ENCODE measurements around the gene MREG.
"Not testable (repeated sequence)": the region's sequence is repeated elsewhere in the genome, so short reads cannot be mapped to it uniquely, and the experiment has no call there.

The MREG gene

GRCh38 chr2:216014006-216014405 lies 655 bp upstream of the MREG start:
- Histone ChIP-seq H3K4me3 (replicated peaks; ENCODE audit: low read depth, low read length) (no peak overlapping the region), H3K36me3 (ENCODE audit: control insufficient read depth, insufficient read depth, low read length) (no peaks in the 10 kb centered on the region; the same call in 1 of the 2 replicates), H3K27me3 (replicated peaks; ENCODE audit: control insufficient read depth, insufficient read depth, low read length) (no peaks in the 10 kb centered on the region)
- TF ChIP-seq, protein P1, sequence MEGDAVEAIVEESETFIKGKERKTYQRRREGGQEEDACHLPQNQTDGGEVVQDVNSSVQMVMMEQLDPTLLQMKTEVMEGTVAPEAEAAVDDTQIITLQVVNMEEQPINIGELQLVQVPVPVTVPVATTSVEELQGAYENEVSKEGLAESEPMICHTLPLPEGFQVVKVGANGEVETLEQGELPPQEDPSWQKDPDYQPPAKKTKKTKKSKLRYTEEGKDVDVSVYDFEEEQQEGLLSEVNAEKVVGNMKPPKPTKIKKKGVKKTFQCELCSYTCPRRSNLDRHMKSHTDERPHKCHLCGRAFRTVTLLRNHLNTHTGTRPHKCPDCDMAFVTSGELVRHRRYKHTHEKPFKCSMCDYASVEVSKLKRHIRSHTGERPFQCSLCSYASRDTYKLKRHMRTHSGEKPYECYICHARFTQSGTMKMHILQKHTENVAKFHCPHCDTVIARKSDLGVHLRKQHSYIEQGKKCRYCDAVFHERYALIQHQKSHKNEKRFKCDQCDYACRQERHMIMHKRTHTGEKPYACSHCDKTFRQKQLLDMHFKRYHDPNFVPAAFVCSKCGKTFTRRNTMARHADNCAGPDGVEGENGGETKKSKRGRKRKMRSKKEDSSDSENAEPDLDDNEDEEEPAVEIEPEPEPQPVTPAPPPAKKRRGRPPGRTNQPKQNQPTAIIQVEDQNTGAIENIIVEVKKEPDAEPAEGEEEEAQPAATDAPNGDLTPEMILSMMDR (IDR thresholded peaks at IDR 0.05; ENCODE audit: insufficient read depth, low read length, poor library complexity, severe bottlenecking): no peak
- DNase-seq (ENCODE audit: extremely low read depth, insufficient read length): no peak

DNA sequence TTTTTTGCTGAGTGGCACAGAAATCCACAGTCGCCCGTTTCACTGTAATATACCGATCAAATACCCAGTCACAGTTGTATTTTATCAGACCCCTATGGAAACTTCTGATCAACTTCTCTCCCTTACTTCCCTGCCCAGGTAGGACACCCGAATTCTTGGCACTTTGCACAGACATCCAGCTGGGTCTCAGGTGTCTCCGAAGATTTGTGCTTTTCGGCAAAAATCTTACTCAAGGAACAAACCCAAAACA lies 596 bp downstream of the MREG start:
- Histone ChIP-seq H3K27me3 (replicated peaks; ENCODE audit: control insufficient read depth, insufficient read depth, low read length) (no peaks in the 10 kb centered on the region), H3K4me3 (replicated peaks; ENCODE audit: low read depth, low read length) (peak overlapping the region; percentile 98), H3K36me3 (ENCODE audit: control insufficient read depth, insufficient read depth, low read length) (no peaks in the 10 kb centered on the region; the same call in 1 of the 2 replicates)
- TF ChIP-seq, protein P1 (IDR thresholded peaks at IDR 0.05; ENCODE audit: insufficient read depth, low read length, poor library complexity, severe bottlenecking): no peak
- no peak for DNase-seq (ENCODE audit: extremely low read depth, insufficient read length)

- H3K4me3 ChIP-seq (replicated peaks; ENCODE audit: low read depth, low read length): peak overlapping the region; percentile 98
- no peaks in the 10 kb centered on the region for H3K27me3 ChIP-seq (replicated peaks; ENCODE audit: control insufficient read depth, insufficient read depth, low read length)
- no peaks in the 10 kb centered on the region; the same call in 1 of the 2 replicates for H3K36me3 ChIP-seq (ENCODE audit: control insufficient read depth, insufficient read depth, low read length)
- TF ChIP-seq, protein P1 (IDR thresholded peaks at IDR 0.05; ENCODE audit: insufficient read depth, low read length, poor library complexity, severe bottlenecking): no peak
- no peak for DNase-seq (ENCODE audit: extremely low read depth, insufficient read length)
These were observed 1.1 kb downstream of the MREG start for GRCh38 chr2:216012133-216012829.

DNA sequence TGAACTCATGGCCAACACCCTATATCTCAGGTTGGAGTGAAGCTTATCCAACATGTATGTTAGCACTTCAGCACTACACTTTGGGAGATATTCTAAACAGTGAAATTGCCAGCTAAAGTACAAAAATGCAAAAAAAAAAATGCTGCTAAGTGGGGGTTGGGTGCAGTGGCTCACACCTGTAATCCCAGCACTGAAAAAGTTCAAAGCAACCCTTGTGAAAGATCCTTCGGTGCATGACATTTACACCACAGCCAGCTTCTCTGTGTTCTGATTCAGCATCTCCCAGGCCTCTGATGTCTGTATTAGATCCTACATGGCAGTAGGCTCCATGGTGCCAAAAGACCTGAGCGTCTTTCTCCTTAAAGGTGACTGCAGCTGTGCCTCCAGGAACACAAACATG lies 4.1 kb downstream of the MREG start:
- H3K4me3 ChIP-seq (replicated peaks; ENCODE audit: low read depth, low read length); H3K27me3 ChIP-seq (replicated peaks; ENCODE audit: control insufficient read depth, insufficient read depth, low read length); DNase-seq (ENCODE audit: extremely low read depth, insufficient read length); H3K36me3 ChIP-seq (ENCODE audit: control insufficient read depth, insufficient read depth, low read length): not testable (repeated sequence)

DNA sequence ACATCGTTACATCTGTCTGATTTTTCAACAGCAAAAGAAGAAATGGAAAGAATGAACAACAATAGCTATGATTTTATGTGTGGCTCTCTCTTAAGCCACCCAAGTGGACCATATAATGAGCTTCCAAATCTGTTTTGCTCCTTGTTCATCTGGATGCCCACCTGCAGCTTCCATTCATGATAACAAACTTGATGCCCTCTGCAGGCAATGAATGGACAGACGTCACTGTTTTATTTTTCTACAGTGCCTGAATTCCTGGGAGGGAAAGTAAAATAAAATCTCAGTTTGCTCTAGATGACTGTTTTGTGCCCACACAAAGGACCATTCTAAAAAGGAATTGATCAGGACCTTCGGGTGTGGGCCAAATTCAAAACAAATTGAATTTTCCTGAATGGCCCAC lies 5.0 kb downstream of the MREG start:
- Histone ChIP-seq H3K4me3 (replicated peaks; ENCODE audit: low read depth, low read length) (0 out of 2 replicates have a peak overlapping the region, but pooled peaks have one; percentile 11), H3K27me3 (replicated peaks; ENCODE audit: control insufficient read depth, insufficient read depth, low read length) (no peaks in the 10 kb centered on the region), H3K36me3 (ENCODE audit: control insufficient read depth, insufficient read depth, low read length) (no peaks in the 10 kb centered on the region; the same call in 1 of the 2 replicates)
- TF ChIP-seq, protein P1 (IDR thresholded peaks at IDR 0.05; ENCODE audit: insufficient read depth, low read length, poor library complexity, severe bottlenecking): peak; percentile 19
- no peak for DNase-seq (ENCODE audit: extremely low read depth, insufficient read length)

DNA sequence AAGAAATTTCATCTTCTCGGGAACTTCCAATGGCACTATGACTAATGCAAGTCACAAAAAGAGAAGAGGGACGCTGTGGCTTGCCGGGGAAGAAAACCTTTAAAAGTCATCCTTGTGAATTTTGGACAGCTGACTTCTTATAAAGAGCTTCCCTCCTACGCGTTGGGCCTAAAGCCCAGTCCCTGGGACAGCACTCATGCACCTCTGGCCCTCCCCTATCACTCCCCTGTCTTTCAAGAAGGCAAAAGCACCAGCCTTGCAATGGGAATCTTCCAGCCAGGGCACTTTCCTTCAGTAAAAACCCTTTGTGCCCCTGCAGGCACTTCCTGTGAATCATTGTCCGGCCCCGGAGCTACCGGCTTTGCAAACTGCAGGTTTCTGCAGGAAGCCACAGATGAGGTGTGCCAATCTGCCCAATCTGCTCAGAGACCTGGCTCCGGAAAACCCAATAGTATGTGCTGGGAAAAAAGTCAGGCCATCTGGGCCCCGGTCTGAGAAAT lies 7.1 kb downstream of the MREG start:
- H3K27me3 ChIP-seq (replicated peaks; ENCODE audit: control insufficient read depth, insufficient read depth, low read length): no peaks in the 10 kb centered on the region
- no peaks in the 10 kb centered on the region; the same call in 1 of the 2 replicates for H3K36me3 ChIP-seq (ENCODE audit: control insufficient read depth, insufficient read depth, low read length)
- peak overlapping the region; percentile 31 for H3K4me3 ChIP-seq (replicated peaks; ENCODE audit: low read depth, low read length)
- DNase-seq (ENCODE audit: extremely low read depth, insufficient read length): peak; percentile 63
- TF ChIP-seq, protein P1 (IDR thresholded peaks at IDR 0.05; ENCODE audit: insufficient read depth, low read length, poor library complexity, severe bottlenecking): no peak
